HG02840 (cell line): Measurements from ENCODE around the gene CAND2.

Source experiments
- ATAC-seq: cut with Tn5 transposase; IDR thresholded peaks from one replicate; pipeline ENCODE4 v1.9.1; 2021; ENCODE audit warnings: mild to moderate bottlenecking, moderate library complexity, moderate number of reproducible peaks; ENCODE audit not compliant: unreplicated experiment, low FRiP score

The CAND2 gene

DNA sequence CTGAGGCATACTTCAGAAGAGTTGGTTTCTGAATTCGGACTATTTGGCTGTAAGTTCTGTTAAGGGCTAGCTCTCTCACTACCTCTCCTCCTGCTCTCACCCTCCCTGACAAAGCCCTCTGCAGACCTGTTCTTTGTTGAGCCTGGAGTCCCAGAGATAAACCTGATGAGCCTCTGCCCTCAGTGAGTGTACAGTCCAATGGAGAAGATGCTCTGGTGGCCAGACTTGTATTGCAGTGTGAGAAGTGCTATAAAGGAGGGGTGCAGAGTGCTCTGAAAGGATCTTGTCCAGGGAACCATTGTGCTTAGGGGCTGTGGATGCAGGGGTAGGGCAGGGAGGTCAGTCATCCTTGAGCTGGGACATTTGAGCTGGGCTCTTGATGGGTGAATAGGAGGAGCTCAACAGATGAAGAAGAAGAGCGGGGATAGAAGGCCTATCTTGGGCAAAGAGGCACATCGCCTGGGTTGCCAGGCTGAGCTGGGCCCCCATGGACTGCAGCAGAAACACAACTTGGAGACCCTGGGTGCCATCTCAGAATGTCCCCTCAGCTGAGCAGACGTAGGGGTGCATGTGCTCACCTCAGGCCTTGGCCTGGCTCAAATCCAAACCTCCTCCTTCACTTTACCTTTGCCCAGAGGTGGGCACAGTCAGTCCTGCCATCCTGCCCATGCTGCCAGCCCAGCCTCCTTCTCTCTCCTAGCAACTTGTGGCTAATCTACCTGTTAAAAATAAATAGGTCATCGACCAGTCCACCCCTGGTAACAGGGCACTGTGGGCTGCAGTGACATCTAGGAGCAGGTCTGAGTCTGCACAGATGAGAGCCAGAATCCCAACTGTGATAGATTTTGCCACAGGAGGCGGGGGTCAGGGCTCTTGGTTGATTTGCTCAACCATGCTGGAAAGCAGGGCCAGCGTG, 3.3 kb downstream of the CAND2 start:
- ATAC-seq = no peak

DNA sequence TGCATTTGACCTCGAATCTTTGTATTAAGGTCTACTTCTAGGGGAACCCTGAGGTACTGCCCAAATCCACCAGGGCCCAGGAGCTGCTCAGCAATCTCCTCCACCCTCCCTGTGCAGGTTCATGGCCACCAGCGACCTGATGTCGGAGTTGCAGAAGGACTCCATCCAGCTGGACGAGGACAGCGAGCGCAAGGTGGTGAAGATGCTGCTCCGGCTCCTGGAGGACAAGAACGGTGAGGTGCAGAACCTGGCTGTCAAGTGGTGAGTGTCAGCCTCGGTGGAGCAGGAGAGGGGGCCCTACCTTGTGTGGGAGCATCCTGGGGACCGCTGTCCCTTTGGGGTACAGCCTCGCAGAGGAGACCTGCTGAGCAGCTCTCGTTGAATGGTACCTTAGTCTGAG, 6.9 kb downstream of the CAND2 start:
- no peak for ATAC-seq

DNA sequence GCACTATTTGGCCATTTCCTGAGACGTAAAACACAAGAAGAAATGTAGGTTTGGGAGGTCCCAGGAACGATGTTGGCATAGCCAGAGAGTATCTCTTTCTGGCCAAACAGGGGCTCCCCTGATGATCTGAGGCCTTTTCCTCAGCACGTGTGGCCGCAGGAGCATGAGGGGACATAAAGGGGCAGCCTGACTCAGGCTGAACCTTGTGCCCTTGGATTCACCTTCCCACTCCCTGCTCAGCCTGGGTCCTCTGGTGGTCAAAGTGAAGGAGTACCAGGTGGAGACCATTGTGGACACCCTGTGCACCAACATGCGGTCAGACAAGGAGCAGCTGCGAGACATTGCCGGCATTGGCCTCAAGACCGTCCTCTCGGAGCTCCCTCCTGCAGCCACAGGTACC, 10.6 kb downstream of the CAND2 start:
- no peak for ATAC-seq

DNA sequence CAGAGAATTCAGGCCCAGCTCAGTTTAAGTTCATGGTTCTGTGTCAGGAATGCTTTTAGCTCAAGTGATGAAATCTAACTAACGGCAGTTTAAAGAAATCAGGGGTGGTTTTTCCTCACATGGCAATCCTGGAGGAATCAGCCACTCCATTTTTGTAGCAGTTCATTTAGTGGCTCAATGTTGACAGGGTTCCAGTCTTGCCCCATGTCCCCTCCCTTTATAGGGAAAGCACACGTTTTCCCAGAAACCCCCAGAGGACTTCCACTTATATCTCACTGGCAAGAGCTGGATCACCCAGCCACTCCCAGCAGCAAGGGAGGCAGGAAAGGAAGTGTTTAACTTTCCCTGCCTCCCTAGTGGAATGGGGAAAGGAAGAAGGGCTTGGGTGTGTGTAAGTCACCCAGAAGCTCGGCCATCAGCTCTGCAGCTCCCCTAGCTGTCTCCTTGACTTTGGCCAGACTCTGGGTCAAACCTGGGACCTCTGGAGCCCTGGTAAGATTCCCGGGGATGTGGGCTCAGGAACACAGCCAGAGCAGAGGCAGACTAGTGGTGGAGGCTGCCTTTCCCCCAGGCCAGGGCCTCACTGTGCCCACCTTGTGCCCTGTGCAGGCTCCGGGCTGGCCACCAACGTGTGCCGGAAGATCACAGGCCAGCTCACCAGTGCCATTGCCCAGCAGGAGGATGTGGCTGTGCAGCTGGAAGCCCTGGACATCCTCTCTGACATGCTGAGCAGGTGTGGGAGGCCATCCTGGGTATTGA, 11.3 kb downstream of the CAND2 start:
- no peak for ATAC-seq

DNA sequence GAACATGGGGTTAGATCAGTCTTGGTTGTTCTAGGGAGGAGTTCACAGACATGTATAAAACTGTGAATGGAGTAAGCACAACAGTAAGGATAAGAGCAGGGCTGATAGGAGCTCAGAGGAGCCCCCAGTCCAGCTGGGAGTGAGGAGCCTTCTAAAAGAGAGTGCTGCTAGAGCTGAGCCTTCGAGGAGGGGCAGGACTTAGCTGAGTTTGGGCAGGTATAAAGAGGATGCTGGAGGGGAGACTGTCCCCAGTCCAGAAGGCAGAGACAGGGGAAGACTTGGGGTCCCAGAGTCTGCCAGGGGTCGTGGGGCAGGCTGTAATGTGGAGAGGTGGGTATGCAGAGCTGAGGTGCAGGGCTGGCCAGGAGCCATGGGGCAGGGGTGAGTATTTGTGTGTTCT, 12.1 kb downstream of the CAND2 start:
- ATAC-seq = no peak

DNA sequence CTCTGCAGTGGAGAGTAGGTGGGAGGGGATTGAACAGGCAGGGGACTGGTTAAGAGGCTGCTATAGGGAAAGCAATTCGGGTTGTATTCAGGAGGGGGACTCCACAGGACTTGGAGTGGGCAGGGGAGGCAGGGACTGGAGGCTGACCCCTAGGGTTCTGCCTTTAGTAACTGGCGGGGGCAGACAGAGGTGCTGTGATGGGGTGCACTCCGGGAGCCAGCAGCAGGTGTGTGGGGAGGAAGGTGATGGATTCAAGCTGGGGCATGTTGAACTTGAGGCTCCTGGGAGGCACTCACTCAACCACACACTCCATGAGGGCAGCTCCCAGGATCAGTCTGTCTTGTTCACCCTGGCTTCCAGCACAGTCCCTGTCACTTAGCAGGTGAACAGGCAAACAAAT, 12.5 kb downstream of the CAND2 start:
- no peak for ATAC-seq

DNA sequence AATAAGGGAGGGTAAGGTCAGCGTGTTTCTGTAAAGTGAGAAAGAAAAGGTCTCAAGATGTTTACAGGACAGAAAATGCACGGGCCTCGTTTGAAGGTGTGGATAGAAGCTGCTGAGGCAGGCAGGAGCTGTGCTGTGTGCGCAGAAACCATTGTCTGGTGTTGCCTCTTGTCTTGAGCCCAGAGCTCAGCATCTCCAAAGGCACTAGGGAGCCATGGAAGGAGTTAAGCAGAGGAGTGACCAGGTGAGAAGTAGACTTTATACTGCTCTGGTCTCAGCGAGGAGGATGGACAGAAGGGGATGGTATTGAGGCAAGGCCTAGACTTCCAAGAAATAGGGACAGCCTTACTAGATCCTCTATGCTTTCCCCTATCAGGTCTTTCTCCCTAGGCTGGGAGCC, 13.0 kb downstream of the CAND2 start:
- no peak for ATAC-seq

DNA sequence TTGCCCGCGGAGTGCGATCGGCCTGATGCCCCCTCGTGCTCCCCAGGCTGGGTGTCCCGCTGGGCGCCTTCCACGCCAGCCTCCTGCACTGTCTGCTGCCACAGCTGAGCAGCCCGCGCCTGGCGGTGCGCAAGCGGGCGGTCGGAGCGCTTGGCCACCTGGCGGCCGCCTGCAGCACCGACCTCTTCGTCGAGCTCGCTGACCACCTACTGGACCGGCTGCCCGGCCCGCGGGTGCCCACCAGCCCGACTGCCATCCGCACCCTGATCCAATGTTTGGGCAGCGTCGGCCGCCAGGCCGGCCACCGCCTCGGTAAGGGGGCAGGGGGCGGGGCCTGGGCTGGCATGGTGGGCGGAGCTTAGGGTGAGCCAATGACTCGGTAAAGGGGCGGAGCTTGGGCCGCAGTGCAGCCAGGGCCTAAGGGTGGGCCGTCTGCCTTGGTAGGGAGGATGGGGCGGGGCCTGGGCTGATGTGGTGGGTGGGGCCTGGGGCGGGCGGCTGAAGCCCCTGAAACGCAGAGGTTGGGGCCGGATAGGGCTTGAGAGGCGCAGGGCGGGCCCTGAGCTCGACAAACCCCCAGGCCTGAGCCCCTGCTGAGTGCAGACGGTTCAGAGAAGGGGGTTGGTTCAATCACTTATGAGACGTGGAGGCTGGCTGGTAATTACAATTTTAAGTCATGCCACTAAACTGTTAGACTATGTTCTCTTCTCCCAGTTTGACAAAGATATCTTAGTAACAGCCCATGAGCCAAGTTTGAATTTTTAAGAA, 13.7 kb downstream of the CAND2 start:
- peak; percentile 94 for ATAC-seq

DNA sequence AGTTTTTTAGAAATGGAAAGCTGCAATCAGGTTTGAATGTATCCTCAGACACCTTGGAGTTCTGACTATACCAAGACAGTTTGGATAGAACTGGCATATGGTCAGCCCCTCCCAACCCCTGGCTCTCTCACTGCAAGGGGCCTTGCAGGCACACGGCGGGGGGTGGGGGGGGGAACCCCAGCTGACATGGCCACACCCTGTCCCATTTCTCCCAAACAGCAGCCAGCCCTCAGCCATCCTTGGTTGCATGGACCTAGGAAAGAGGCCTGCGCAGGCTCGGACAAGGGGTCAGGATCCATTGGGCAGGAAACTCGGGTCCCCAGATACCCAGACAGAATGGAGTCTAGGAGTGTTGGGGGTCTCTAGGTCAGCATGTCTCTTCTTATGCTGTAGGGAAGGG, 14.5 kb downstream of the CAND2 start:
- no peak for ATAC-seq

DNA sequence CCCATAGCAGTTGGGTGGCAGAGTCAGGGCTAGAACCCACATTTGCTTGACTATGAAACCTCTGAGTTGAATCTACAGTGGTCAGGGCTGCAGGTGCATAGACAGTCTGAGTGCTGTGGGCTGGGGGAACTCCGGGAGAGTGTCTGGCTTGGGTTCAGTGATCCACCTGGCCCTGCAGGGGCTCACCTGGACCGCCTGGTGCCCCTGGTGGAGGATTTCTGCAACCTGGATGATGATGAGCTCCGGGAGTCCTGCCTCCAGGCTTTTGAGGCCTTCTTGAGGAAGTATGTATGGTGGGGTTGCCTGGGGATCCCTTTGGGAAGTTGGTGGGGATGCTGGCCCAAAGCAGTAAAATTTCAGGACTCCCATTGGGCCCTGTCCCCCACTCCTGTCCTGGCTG, 16.3 kb downstream of the CAND2 start:
- ATAC-seq = no peak

DNA sequence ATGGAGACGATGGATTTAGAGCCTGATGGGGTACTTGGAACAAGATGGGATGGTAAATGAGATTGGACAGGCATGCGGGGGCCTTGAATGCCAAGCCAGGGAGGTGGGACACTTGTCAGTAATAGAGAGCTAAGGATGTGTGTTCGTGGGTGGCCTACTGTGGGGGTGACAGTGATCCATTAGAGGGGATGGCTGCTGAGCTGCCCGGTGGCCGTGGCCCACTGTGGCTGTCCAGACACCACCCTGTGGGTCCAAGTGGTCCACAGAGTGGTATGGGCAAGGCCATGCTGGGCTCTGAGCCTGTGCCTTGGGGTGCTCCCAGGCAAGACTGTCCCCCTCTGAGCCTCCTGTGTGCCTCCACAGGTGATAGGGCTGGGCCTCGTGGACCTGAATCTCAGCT, 17.5 kb downstream of the CAND2 start:
- no peak for ATAC-seq

DNA sequence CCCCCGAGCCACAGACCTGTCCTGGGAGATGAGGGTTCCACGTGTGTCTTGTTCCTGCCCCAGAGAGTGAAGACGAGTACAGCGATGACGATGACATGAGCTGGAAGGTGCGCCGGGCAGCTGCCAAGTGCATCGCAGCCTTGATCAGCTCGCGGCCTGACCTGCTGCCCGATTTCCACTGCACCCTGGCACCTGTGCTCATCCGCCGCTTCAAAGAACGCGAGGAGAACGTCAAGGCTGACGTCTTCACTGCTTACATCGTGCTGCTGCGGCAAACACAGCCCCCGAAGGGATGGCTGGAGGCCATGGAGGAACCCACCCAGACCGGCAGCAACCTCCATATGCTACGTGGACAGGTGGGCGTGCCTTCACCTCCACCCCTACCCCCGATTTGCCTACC, 18.6 kb downstream of the CAND2 start:
- ATAC-seq = no peak

DNA sequence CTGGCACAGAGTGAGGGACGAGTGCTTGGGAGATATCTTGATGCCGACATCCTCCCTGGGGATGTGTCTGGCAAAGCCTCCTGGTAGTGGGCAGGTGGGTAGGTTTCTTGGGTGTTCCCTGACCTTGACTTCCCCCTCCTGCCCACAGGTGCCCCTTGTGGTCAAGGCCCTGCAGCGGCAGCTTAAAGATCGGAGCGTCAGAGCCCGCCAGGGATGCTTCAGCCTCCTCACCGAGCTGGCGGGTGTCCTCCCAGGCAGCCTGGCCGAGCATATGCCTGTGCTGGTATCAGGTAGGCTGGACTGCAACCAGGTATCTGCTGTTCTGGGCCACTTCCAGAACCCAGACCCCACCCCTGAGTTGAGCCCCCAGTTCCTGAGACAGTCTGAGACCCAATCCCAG, 19.2 kb downstream of the CAND2 start:
- no peak for ATAC-seq

DNA sequence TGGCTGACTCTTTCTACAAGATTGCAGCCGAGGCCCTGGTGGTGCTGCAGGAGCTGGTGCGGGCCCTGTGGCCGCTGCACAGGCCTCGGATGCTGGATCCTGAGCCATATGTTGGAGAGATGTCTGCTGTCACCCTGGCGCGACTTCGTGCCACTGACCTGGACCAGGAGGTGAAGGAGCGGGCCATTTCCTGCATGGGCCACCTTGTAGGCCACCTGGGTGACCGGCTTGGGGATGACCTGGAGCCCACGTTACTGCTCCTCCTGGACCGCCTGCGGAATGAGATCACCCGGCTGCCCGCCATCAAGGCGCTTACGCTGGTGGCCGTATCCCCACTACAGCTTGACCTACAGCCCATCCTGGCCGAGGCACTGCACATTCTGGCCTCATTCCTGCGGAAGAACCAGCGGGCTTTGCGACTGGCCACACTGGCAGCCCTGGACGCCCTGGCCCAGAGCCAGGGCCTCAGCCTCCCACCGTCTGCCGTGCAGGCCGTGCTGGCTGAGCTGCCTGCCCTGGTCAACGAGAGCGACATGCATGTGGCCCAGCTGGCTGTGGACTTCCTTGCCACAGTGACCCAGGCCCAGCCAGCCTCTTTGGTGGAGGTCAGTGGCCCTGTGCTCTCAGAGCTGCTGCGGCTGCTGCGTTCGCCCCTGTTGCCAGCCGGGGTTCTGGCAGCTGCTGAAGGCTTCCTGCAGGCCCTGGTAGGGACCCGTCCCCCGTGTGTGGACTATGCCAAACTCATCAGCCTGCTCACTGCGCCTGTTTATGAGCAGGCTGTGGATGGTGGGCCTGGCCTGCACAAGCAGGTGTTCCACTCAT, 20.3 kb downstream of the CAND2 start:
- ATAC-seq = no peak

DNA sequence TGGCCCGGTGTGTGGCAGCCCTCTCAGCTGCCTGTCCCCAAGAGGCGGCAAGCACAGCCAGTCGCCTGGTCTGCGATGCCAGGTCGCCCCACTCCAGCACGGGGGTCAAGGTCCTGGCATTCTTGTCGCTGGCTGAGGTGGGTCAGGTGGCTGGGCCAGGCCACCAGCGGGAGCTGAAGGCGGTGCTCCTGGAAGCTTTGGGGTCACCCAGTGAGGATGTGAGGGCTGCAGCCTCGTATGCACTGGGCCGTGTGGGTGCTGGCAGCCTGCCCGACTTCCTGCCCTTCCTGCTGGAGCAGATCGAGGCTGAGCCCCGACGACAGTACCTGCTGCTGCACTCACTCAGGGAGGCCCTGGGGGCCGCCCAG, 20.8 kb downstream of the CAND2 start:
- ATAC-seq = no peak

DNA sequence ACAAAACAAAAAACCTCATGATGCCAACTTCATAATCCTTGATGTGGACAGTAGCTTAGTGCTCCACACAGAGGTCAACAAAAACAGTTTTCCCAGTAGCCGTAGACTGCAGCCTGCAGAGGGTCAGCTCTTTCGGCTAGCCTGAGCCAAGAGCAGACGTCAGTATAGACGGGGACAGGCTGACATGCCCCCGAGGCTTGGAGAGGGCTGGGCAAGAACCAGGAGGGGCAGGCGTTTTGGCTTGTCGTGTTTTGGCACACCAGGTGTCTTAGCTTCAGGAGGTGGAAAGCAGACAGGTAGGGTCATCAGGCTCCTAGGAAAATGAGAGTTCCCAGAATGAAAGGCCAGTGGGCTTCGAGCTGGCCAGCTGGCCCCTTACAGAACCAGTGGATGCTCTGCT, 21.8 kb downstream of the CAND2 start:
- ATAC-seq = no peak

DNA sequence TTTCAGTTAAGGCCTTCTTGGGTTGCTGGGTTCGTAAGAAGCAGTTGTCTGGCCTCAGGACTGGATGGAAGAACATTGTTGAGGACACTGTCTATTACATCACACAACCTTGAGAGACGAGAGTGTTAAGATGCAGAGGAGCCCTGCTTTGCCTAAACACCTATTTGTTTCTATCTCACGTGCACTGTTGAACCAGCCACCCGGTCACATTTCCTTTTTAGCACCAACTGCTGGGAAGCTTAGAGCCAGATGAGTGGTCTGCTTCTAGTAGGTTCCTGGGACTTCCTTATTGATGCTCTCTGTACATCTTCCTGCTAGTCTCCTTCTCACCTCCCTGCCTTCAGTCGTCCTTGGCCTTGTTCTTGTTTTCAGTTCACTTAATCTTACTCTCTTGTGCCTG, 22.3 kb downstream of the CAND2 start:
- ATAC-seq = no peak

DNA sequence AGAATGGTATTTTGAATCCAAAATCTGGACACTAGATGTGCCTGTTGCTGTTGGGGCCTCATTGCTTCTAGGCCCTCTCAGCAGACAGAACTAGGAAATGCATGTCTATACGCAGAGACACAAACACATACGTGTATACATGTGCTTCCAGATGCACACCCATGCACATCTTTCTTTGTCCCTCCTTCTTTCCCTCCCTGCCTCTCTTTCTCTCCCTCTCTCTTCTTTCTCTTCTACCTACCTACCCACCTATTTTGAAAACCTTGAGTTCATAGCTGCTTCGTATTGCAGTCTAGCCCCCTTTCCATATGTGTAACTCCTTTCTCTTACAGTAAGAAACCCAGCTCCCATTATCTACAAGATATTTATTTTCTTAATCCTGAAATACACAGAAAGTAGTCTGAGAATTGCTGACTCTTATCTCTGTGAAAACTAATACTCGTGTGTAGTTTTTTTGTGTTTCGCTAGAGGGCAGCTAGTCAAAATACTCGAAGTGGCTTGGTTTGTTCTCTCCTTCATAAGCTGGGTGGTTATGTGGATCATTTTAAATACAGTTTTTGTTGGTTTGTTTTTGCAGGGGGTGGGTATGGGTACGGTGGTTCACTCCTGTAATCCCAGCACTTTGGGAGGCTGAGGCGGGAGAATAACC, 26.4 kb downstream of the CAND2 start:
- ATAC-seq = no peak

DNA sequence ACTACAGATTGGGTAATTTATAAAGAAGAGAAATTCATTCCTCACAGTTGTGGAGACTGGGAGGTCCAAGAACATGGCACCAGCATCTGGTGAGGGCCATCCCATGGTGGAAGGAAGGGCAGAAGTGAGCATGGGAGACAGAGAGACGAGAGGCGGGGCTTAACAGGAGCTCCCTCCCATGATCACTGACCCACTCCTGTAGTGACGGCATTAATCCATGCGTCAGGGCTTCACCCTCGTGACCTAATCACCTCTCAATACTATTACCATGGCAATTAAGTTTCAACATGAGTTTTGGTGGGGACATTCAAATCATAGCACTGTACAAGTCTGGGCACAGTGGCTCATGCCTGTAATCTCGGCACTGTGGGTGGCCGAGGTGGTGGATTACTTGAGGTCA, 27.8 kb downstream of the CAND2 start:
- no peak for ATAC-seq

DNA sequence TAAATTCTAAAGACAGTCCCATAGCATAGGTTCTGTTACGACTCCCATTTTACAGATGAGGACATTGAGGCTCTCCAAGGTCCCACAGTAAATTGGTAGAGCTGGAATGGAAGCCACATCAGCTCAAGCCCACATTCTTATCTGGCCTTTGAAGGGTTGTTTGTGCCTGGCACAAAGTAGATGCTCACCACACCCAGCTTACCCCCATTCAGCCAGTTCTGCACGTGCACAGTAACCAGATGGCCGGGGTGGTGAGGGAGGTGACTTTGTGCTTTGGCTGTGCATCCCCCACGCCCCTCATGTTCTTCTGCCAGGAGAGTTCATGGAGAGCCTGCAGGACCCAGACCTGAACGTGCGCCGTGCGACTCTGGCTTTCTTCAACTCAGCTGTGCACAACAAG, 28.7 kb downstream of the CAND2 start:
- ATAC-seq = no peak
